Measurements from ENCODE around the gene RGS13.

Gene RGS13

DNA sequence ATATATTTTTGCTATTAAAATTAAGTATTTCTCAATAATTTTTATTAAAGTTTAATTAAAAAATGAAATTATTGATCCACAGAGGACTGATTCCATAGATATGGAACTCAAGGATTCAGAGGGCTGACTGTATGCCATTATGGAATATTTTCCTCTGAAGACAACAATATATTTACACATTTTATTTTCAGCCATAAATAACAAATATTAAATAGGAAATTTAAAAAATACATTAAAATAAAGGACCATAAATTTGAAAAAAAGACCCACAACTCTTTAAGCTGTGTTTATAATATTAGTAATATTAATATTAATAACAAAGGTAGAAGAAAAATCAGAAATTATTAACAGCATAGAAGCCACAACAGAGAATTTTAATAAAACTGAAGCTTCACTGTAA is 18.2 kb downstream of the RGS13 start:
- H3K4me3 ChIP-seq (ENCODE audit: low read length): no peak overlapping the region
- DNase-seq (ENCODE audit: low read depth): no peak
- TF ChIP-seq, protein P1, sequence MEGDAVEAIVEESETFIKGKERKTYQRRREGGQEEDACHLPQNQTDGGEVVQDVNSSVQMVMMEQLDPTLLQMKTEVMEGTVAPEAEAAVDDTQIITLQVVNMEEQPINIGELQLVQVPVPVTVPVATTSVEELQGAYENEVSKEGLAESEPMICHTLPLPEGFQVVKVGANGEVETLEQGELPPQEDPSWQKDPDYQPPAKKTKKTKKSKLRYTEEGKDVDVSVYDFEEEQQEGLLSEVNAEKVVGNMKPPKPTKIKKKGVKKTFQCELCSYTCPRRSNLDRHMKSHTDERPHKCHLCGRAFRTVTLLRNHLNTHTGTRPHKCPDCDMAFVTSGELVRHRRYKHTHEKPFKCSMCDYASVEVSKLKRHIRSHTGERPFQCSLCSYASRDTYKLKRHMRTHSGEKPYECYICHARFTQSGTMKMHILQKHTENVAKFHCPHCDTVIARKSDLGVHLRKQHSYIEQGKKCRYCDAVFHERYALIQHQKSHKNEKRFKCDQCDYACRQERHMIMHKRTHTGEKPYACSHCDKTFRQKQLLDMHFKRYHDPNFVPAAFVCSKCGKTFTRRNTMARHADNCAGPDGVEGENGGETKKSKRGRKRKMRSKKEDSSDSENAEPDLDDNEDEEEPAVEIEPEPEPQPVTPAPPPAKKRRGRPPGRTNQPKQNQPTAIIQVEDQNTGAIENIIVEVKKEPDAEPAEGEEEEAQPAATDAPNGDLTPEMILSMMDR (IDR thresholded peaks at IDR 0.05; ENCODE audit: insufficient read depth, low read depth, low read length, missing control alignments): no peak

DNA sequence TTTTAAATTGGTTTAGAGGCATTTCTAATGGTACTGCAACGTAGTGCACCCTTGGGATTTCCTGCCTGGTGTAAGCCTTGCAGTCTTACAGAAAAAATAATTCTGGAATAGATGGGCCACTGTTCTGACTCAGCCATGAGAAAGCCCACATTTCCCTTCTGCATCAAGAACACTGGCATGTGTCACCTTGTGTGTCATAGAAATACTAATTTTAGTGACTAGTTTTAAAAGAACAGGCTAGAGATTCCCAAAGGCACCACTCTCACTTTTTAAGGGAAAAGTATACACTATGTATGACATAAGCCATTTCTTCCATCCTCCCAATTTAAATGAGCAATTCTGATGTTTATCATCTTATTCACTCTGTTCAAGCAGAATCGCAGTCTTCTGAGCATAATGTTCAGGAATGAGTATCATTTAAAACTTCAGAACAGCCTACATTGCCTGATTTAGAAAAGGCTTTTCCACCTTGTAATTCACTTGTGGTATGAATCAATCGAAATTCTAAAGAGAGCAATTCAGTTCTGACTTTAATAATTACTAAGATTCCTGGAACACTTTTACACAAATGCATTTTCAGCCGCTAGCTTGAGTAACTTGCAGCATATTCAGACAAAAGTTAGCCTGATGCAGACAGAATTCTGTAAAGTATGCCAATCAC is 18.8 kb downstream of the RGS13 start:
- peak; percentile 54 for DNase-seq (ENCODE audit: low read depth)
- TF ChIP-seq, protein P1 (IDR thresholded peaks at IDR 0.05; ENCODE audit: insufficient read depth, low read depth, low read length, missing control alignments): no peak
- H3K4me3 ChIP-seq (ENCODE audit: low read length): no peak overlapping the region

DNA sequence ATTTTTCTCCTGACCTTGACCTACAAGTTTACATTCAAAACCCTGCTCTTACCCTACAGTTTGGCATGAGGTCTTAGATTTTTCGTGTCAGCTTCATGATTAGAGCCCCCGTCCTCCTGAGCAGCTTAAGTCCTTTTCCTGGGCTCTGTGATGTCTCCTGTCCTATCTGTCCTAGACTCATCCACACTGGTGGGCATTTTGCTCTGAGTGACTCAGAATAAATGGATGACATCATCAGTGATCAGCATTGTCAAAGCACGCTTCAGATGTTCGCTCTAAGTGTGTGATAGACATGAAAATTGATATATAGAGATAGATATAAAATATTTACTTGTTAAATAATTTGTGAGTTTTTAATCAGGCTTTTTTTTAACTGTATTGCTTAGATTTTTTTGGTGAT is 21.8 kb downstream of the RGS13 start:
- TF ChIP-seq, protein P1 (IDR thresholded peaks at IDR 0.05; ENCODE audit: insufficient read depth, low read depth, low read length, missing control alignments): no peak
- H3K4me3 ChIP-seq (ENCODE audit: low read length): no peak overlapping the region
- DNase-seq (ENCODE audit: low read depth): no peak

DNA sequence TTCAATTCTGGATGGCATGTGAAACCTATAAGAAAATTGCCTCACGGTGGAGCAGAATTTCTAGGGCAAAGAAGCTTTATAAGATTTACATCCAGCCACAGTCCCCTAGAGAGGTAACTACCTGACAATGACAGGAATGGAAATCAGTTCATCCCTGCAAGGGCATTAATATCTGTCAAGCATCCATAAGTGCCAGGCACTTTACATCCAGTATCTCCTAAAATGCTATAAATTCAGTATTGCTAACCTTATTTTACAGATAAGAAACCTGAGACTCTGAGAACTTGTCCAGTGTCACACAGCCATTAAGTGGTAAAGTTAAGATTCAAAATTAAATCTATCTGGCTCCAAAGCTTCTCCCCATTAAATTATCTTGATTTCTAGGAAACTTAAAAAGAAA is 22.3 kb downstream of the RGS13 start:
- H3K4me3 ChIP-seq (ENCODE audit: low read length): no peak overlapping the region
- TF ChIP-seq, protein P1 (IDR thresholded peaks at IDR 0.05; ENCODE audit: insufficient read depth, low read depth, low read length, missing control alignments): no peak
- DNase-seq (ENCODE audit: low read depth): no peak

DNA sequence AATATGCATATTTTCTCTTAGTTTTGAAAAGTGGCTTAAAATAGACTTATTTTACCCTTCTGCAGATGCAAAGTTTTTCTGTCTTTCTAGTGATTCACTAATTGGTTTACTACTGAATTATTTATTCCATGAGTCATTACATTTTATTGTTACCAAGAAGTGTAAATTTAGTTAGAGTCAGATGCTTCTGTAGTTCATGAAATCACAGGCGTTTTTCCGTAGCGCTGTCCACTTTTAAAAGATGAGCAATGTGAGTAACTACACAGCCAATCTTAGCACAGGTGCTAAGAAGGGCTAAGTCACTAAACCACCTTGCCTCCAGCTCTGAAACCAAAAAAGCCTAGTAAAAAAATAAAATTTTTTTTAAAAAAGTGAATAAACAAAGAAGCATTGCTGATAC is 24.7 kb downstream of the RGS13 start:
- no peak for DNase-seq (ENCODE audit: low read depth)
- H3K4me3 ChIP-seq (ENCODE audit: low read length): no peak overlapping the region
- TF ChIP-seq, protein P1 (IDR thresholded peaks at IDR 0.05; ENCODE audit: insufficient read depth, low read depth, low read length, missing control alignments): no peak

DNA sequence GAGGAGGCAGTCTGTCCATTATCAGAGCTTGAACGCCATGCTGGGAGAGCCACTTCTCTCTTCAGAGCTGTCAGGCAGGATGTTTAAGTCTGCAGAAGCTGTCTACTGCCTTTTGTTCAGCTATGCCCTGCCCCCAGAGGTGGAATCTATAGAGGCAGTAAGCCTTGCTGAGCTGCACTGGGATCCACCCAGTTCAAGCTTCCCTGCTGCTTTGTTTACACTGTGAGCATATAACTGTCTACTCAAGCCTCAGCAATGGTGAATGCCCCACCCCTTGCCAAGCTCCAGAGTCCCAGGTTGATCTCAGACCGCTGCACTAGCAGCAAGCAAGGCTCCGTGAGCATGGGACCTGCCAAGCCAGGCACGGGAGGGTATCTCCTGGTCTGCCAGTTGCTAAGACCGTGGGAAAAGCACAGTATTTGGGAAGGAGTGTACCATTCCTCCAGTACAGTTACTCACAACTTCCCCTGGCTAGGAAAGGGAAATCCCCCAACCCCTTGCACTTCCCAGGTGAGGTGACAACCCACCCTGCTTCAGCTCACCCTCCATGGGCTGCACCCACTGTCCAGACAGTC is 32.5 kb downstream of the RGS13 start:
- TF ChIP-seq, protein P1 (IDR thresholded peaks at IDR 0.05; ENCODE audit: insufficient read depth, low read depth, low read length, missing control alignments): peak; percentile 37
- no peak overlapping the region for H3K4me3 ChIP-seq (ENCODE audit: low read length)
- peak; percentile 71 for DNase-seq (ENCODE audit: low read depth)

DNA sequence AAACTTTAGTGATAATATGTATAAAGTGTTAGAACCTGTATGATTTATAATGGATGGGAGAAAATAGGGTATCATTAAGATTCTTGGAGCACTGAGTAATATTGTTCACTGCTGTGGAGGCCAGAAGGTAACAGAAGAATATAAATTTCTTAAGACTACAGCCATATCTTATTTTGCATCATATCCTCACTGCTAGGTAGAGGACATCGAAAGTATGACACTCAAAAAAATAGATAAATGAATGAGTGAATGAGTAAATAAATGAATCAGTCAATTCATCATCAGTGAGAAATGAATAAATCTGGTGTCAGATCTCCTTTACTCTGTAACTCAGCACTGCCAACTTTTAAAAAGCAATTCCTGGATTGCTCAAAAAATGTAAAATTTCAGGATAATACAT is 33.2 kb downstream of the RGS13 start:
- peak; percentile 32 for DNase-seq (ENCODE audit: low read depth)
- TF ChIP-seq, protein P1 (IDR thresholded peaks at IDR 0.05; ENCODE audit: insufficient read depth, low read depth, low read length, missing control alignments): no peak
- H3K4me3 ChIP-seq (ENCODE audit: low read length): no peak overlapping the region

Data from epithelial cell of esophagus (primary cell).